Activated CD4-positive, alpha-beta T cell treated with anti-CD3 and anti-CD28 coated beads, Interleukin-2, amount 10 ng/mL, durations not matched to agents 24 days and 14 days (primary cell): ENCODE data around the gene ARHGAP22. TPM values are rescaled to one million over a fixed set of nuclear protein-coding genes. Genes with fewer than 3 reads are reported as not detected.

Experiments
- DNase-seq: peaks from one replicate; pipeline ENCODE4 v3.0.0; 2022
- H3K27ac Mint-ChIP-seq: one replicate; pipeline ENCODE4 v1.8.0; 2022; ENCODE audit warnings: mild to moderate bottlenecking, mixed read lengths
- H3K27me3 Mint-ChIP-seq: one replicate; pipeline ENCODE4 v1.8.0; 2022; ENCODE audit warnings: mixed read lengths
- H3K36me3 Mint-ChIP-seq: one replicate; pipeline ENCODE4 v1.8.0; 2022; ENCODE audit warnings: low read depth, mild to moderate bottlenecking, mixed read lengths
- H3K4me1 Mint-ChIP-seq: one replicate; pipeline ENCODE4 v1.8.0; 2021; ENCODE audit warnings: mixed read lengths
- H3K4me3 Mint-ChIP-seq: one replicate; pipeline ENCODE4 v1.8.0; 2022; ENCODE audit warnings: mild to moderate bottlenecking, moderate library complexity, mixed read lengths
- H3K9me3 Mint-ChIP-seq: one replicate; pipeline ENCODE4 v1.8.0; 2021; ENCODE audit warnings: mixed read lengths
- intact Hi-C: fragments of 100-400 bp; cut with micrococcal nuclease; formaldehyde crosslinking; loops from one replicate; pipeline ENCODE4 v1.15.1; 2023
- total RNA-seq: library from RNA; stranded (reverse); gene quantifications from 2 replicates; pipeline ENCODE4 v1.2.3, GENCODE V29; 2022

ARHGAP22 gene
- total RNA-seq, 1 donor from 2014 or later, result not detected

GRCh38 chr10:48554246-48554645 lies 50.6 kb downstream of the ARHGAP22 start:
- no peaks in the 10 kb centered on the region for H3K36me3 Mint-ChIP-seq

GRCh38 chr10:48552946-48553564 lies 51.8 kb downstream of the ARHGAP22 start:
- H3K4me1 Mint-ChIP-seq, result no peaks in the 10 kb centered on the region
- H3K4me3 Mint-ChIP-seq, result no peak overlapping the region
- no peaks in the 10 kb centered on the region for H3K27me3 Mint-ChIP-seq
- H3K36me3 Mint-ChIP-seq, result no peaks in the 10 kb centered on the region
- no peak overlapping the region for H3K27ac Mint-ChIP-seq
- no peak for DNase-seq
- intact Hi-C loops, result loop anchor here (1.0 to 5.0 kb wide), 2 partner anchors 103 to 609 kb away; no protein-coding TSS in a partner anchor
- H3K9me3 Mint-ChIP-seq, result no peaks in the 10 kb centered on the region

More at GRCh38 chr10:48554246-48554645, 50.6 kb downstream of the ARHGAP22 start:
- intact Hi-C loops, result loop anchor here (5.0 kb wide), 1 partner anchor 608 kb away; no protein-coding TSS in a partner anchor
- H3K9me3 Mint-ChIP-seq, result no peaks in the 10 kb centered on the region
- H3K4me1 Mint-ChIP-seq, result no peaks in the 10 kb centered on the region
- no peaks in the 10 kb centered on the region for H3K27me3 Mint-ChIP-seq
- DNase-seq, result no peak
- no peak overlapping the region for H3K27ac Mint-ChIP-seq
- no peak overlapping the region for H3K4me3 Mint-ChIP-seq

- no peak for DNase-seq
- no peaks in the 10 kb centered on the region for H3K4me1 Mint-ChIP-seq
- no peak overlapping the region for H3K27ac Mint-ChIP-seq
- H3K27me3 Mint-ChIP-seq, result no peaks in the 10 kb centered on the region
- H3K9me3 Mint-ChIP-seq, result no peaks in the 10 kb centered on the region
- H3K36me3 Mint-ChIP-seq, result no peaks in the 10 kb centered on the region
- no peak overlapping the region for H3K4me3 Mint-ChIP-seq
- intact Hi-C loops, result loop anchor here (1.0 to 5.0 kb wide), 2 partner anchors 104 to 610 kb away; no protein-coding TSS in a partner anchor
These were observed 52.8 kb downstream of the ARHGAP22 start for GRCh38 chr10:48551861-48552591.

GRCh38 chr10:48550977-48551376 lies 53.9 kb downstream of the ARHGAP22 start:
- no peaks in the 10 kb centered on the region for H3K27me3 Mint-ChIP-seq
- no peak for DNase-seq
- no peak overlapping the region for H3K27ac Mint-ChIP-seq
- H3K9me3 Mint-ChIP-seq, result no peaks in the 10 kb centered on the region
- H3K4me3 Mint-ChIP-seq, result no peak overlapping the region
- H3K36me3 Mint-ChIP-seq, result no peaks in the 10 kb centered on the region
- no peaks in the 10 kb centered on the region for H3K4me1 Mint-ChIP-seq
- intact Hi-C loops, result loop anchor here (5.0 kb wide), 1 partner anchor 611 kb away; no protein-coding TSS in a partner anchor

- Mint-ChIP-seq H3K4me3 (no peak overlapping the region), H3K9me3 (no peaks in the 10 kb centered on the region), H3K4me1 (no peaks in the 10 kb centered on the region), H3K27ac (no peak overlapping the region), H3K36me3 (no peaks in the 10 kb centered on the region), H3K27me3 (no peaks in the 10 kb centered on the region)
- no peak for DNase-seq
- intact Hi-C loops, result loop anchor here (5.0 kb wide), 1 partner anchor 612 kb away; no protein-coding TSS in a partner anchor
These were observed 54.7 kb downstream of the ARHGAP22 start for GRCh38 chr10:48550071-48550691.

DNA sequence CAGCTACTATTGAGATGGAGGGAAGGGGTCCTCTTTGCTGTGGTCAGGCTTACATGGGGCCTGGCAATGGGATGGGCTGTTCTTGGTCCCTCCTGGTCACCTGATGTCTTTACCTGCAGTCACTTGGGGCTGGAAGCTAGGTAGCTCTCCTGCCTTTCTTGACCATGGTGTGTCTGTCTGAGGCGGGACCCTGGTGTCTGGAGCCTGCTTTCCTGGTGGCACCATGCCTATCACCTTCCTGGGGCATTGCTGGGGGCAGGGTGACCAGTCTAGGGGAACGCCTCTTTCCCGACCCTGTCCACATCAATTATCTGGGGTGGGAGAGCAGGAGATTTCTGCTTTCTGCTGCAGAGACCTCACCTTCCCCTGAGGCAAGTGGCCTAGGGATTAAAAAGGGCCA lies 55.6 kb downstream of the ARHGAP22 start:
- no peaks in the 10 kb centered on the region for H3K4me1 Mint-ChIP-seq
- H3K9me3 Mint-ChIP-seq, result no peaks in the 10 kb centered on the region
- H3K27me3 Mint-ChIP-seq, result no peaks in the 10 kb centered on the region
- H3K27ac Mint-ChIP-seq, result no peak overlapping the region
- DNase-seq, result no peak
- intact Hi-C loops, result no loop called here
- no peak overlapping the region for H3K4me3 Mint-ChIP-seq
- no peaks in the 10 kb centered on the region for H3K36me3 Mint-ChIP-seq

GRCh38 chr10:48548531-48549135 lies 56.2 kb downstream of the ARHGAP22 start:
- Mint-ChIP-seq H3K4me3 (no peak overlapping the region), H3K27ac (no peak overlapping the region), H3K4me1 (no peaks in the 10 kb centered on the region), H3K27me3 (no peaks in the 10 kb centered on the region), H3K36me3 (no peaks in the 10 kb centered on the region), H3K9me3 (no peaks in the 10 kb centered on the region)
- intact Hi-C loops, result no loop called here
- DNase-seq, result no peak

DNA sequence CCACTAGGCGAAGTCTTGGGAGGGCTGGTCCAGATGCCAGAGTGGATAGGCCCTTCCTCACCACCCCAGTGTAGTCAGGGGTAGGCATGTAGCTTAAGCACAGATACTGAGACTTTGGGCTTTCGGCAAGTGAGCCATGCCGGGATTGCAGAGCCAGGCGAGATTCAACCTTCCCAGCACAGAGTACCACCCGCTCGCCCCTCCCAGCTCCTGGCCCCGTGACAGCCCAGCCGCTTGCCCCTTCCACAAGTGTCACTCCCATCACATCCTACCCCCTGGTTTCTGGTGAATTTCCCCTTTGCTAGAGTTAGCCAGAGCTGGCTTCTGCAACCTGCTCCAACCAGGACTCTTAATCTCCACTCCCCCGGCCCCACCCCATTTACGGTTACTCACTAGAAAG lies 56.9 kb downstream of the ARHGAP22 start:
- H3K27me3 Mint-ChIP-seq, result no peaks in the 10 kb centered on the region
- intact Hi-C loops, result no loop called here
- no peak overlapping the region for H3K4me3 Mint-ChIP-seq
- DNase-seq, result no peak
- no peaks in the 10 kb centered on the region for H3K9me3 Mint-ChIP-seq
- no peaks in the 10 kb centered on the region for H3K36me3 Mint-ChIP-seq
- no peaks in the 10 kb centered on the region for H3K4me1 Mint-ChIP-seq
- no peak overlapping the region for H3K27ac Mint-ChIP-seq

DNA sequence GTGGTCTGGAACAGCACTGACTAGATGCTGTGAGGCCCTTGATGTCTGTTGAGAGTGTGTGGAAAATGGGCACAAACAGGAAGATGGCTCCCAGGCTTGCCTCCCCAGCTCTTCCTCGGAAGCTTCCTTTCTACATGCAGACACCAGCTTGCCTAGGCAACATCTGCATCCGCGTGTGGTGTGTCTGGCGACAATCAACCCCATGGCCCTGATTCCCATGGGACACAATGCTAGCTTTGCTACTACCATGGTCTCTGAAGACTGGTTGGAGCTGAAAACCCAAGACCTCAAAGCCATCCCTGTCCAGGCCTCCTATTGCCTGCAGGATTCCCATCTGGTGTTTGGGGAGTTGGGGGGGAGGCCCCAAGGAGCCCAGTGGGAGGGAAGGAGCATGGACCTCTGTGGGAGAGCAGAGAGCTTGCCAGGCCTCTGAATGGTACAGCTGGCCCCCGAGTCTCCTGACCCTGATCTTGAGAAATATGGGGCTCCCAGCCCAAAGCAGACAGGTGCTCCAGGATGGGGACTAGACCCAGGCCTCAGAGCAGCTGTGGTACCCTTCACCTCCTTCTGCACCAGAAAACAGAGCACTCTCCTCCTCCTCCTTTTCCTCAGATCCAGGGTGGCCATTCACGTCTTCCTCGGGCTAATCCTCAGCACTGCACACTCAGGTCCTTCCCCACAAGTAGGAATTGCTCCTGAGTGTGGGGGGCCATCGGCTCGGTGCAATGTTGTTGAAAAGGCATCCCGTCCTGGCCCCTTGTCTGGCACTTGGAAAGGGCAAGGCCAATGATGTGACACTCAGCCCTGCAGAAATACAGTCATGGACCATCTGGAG lies 57.6 kb downstream of the ARHGAP22 start:
- DNase-seq, result no peak
- H3K9me3 Mint-ChIP-seq, result no peaks in the 10 kb centered on the region
- no peak overlapping the region for H3K4me3 Mint-ChIP-seq
- intact Hi-C loops, result no loop called here
- no peaks in the 10 kb centered on the region for H3K36me3 Mint-ChIP-seq
- H3K27me3 Mint-ChIP-seq, result no peaks in the 10 kb centered on the region
- H3K4me1 Mint-ChIP-seq, result no peaks in the 10 kb centered on the region
- H3K27ac Mint-ChIP-seq, result no peak overlapping the region

DNA sequence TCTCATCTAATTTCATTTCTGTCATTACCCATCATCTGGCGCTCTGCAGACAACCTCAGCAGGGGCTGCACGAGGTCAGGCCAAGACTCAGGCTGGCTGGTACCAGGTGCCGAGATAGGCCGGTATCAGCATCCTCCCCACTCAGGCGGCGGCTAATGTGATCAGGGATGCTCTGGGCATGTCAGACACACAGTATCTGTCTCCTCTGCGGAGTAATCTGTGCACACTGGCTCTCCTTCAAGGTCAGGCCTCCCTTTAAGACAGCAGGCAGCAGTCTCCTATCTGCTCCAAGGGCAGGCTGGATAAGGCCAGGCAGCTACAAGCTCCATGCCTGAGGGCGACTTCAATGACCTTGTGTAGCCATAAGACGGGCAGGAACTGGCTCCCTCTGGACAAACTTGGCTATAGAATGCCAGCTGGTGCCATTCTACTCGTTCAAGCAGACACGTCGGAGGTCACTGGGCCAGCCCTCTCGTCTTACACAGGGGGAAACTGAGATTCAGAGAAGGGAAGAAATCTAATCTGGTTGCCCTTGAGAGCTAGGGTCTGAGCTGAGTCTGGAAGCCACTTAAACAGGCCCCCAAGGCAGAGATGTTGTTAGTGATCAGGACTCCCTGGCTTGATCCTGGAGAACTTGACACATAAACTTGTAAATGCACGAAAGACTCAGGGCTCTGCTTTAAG lies 59.3 kb downstream of the ARHGAP22 start:
- Mint-ChIP-seq H3K36me3 (no peaks in the 10 kb centered on the region), H3K4me3 (no peak overlapping the region), H3K9me3 (no peaks in the 10 kb centered on the region), H3K4me1 (no peaks in the 10 kb centered on the region), H3K27me3 (no peaks in the 10 kb centered on the region), H3K27ac (no peak overlapping the region)
- DNase-seq, result no peak
- intact Hi-C loops, result no loop called here

DNA sequence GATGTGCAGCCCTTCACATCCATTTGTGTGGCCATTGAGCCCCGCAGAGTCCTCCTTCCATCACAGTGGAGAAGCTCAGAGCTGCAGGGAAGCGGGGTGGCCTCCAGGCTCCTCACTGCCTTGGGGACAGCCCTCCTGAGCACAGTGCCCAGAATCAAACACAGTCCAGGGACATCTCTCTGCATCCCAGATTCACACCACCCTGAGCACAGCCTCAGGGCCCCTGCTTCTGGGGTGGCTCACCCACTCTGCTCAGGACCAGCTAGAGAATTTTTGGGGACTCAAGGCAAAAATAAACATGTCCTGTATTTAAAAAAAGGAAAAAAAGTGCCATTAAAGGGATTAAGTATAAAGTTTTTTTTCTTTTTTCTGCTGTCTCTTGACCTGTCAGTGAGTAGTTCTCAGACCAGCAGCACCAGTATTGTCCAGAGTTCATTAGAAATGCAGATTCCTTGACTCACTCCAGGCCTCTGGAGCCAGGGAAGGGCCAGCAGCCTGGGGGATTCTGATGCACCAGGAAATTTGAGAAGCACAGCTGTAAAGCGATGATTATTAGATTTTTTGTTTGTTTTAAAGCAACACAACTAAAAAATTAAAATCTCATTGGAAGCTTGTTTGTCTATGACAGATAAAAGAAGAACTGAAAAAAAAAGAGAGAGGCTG lies 61.6 kb downstream of the ARHGAP22 start:
- Mint-ChIP-seq H3K9me3 (no peaks in the 10 kb centered on the region), H3K27ac (no peak overlapping the region), H3K4me3 (no peak overlapping the region), H3K36me3 (no peaks in the 10 kb centered on the region), H3K27me3 (no peaks in the 10 kb centered on the region), H3K4me1 (no peaks in the 10 kb centered on the region)
- intact Hi-C loops, result no loop called here
- no peak for DNase-seq

DNA sequence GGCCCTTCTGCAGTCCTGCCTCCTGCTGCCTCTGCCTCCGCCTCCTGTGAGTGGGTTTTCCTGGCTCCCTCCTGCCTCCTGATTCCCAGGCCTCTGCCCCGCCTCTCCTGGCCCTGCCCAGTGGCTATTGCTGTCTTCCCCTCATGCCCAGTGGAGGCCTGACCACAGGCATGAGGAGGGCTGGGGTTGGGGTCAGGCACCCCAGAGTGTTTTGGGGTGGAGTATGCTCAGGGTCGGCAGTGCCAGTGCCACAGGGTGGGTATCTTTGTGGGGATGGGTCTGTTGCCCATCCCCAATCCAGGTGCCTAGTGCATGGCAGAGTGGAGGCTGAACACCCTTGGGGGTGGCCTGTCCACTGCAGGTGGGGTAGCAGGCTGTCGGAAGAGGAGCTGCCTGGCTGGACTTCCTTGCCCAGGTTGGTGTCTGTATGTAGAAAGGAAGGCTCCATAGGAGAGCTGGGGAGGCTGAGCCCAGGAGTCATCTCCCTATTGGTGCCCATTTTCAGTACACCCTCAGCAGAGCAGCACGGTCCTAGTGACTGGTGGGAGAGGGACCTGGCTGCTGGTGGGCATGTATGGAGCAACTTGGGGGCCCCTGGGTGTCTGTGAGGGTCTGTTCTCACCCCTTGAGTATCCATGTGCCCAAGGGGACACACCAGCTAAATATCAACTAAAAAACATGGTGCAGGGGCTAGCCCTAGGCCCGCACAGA lies 62.2 kb downstream of the ARHGAP22 start:
- Mint-ChIP-seq H3K9me3 (no peaks in the 10 kb centered on the region), H3K27ac (no peak overlapping the region), H3K4me1 (no peaks in the 10 kb centered on the region), H3K36me3 (no peaks in the 10 kb centered on the region), H3K4me3 (no peak overlapping the region), H3K27me3 (no peaks in the 10 kb centered on the region)
- DNase-seq, result no peak
- intact Hi-C loops, result no loop called here
